Measurements from ENCODE around the gene CTSL.

DNA sequence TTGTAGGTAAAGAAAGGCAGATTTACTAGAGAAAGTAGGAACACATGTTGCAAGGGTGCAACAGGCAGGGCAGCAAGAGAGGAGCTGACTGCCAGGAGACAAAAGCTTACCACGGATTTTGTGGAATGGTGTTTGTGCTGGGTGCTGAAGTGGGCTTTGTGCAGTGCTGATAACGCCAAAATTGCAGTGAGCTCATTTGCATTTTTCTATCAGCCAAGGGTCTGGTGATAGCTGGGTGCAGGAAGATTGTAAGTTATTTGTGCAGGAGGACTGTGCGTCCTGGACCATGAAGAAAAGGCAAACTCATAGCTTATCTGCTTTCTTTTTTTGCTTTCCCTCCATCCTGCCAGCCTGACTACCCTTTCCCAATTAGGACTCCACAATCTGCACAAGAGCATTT lies 13.6 kb downstream of the CTSL start:
- TF ChIP-seq, protein P1, sequence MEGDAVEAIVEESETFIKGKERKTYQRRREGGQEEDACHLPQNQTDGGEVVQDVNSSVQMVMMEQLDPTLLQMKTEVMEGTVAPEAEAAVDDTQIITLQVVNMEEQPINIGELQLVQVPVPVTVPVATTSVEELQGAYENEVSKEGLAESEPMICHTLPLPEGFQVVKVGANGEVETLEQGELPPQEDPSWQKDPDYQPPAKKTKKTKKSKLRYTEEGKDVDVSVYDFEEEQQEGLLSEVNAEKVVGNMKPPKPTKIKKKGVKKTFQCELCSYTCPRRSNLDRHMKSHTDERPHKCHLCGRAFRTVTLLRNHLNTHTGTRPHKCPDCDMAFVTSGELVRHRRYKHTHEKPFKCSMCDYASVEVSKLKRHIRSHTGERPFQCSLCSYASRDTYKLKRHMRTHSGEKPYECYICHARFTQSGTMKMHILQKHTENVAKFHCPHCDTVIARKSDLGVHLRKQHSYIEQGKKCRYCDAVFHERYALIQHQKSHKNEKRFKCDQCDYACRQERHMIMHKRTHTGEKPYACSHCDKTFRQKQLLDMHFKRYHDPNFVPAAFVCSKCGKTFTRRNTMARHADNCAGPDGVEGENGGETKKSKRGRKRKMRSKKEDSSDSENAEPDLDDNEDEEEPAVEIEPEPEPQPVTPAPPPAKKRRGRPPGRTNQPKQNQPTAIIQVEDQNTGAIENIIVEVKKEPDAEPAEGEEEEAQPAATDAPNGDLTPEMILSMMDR (conservative IDR thresholded peaks at IDR 0.05 in 1 of 2, IDR thresholded peaks at IDR 0.05 in 1 of 2; ENCODE audit: low read depth in 1 of 2, low read length in 2 of 2) = no peak
- no peak for TF ChIP-seq EZH2 (IDR thresholded peaks at IDR 0.05; ENCODE audit: low read length, missing control alignments)

All from fibroblast of lung (primary cell).